Tibial artery (tissue), 4 donors: ENCODE measurements around the gene NOTUM.

Experiments
- DNase-seq, 2 donors: peaks; one replicate each; pipeline ENCODE4 v3.0.0-alpha.2; 2019
- H3K27ac ChIP-seq, 2 donors: fragments of 200-600 bp; sonication (generic) in 1 of 2; 1 replicate in 1 of 2; 2 replicates in 1 of 2; pipeline ENCODE4 v1.5.1; 2018 to 2019; ENCODE audit warnings: mild to moderate bottlenecking in 1 of 2
- H3K27me3 ChIP-seq, 2 donors: fragments of 200-600 bp; sonication (generic) in 1 of 2; one replicate each; pipeline versions ENCODE4 v1.5.1 to v1.6.0; 2016 to 2019
- H3K36me3 ChIP-seq, 3 donors: fragments of 200-600 bp; sonication (generic) in 2 of 3; one replicate each; pipeline ENCODE4 v1.5.1; 2016 to 2019; ENCODE audit warnings: mild to moderate bottlenecking in 2 of 3
- H3K4me1 ChIP-seq, 4 donors: fragments of 200-600 bp; sonication (generic) in 2 of 4; 1 replicate in 3 of 4; 2 replicates in 1 of 4; pipeline ENCODE4 v1.5.1; 2016 to 2019
- H3K4me3 ChIP-seq, 2 donors: fragments of 200-600 bp; sonication (generic) in 1 of 2; 1 replicate in 1 of 2; 2 replicates in 1 of 2; pipeline ENCODE4 v1.5.1; 2018 to 2019; ENCODE audit warnings: mild to moderate bottlenecking in 2 of 2
- H3K9me3 ChIP-seq, 3 donors: fragments of 200-600 bp; sonication (generic) in 1 of 3; one replicate each; pipeline ENCODE4 v1.5.1; 2016 to 2019
- CTCF ChIP-seq, 2 experiments: fragments of 200-600 bp in 1 of 2; fragments of 450-650 bp in 1 of 2; IDR thresholded peaks; one replicate each; pipeline ENCODE4 v1.5.1; 2017 to 2019; ENCODE audit warnings: antibody characterized with exemption in 2 of 2, mild to moderate bottlenecking in 1 of 2, moderate library complexity in 1 of 2
- intact Hi-C: fragments of 100-400 bp; cut with DNase I; formaldehyde crosslinking; loops from one replicate; pipeline ENCODE4 v1.15.0; 2023; ENCODE audit warnings: low total_unique reads

Gene NOTUM

DNA sequence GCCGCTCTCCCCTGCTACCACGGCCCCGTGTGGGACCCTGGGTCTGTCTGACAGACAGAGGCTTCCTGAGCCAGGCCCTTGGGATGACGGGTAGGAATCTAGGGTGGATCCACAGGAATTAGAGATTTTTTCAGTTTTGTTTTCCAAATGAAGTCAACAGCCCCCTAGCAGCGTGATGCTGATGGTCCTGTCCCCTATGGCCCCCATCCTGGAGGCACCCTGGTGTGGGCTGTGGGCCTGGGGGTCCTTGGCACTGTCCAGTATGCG lies 46.2 kb upstream of the NOTUM start:
- H3K4me1 ChIP-seq, result peaks cover 6 to 62% (median 51%) of the 10 kb centered on the region in 4 donors
- no peak for TF ChIP-seq CTCF (IDR thresholded peaks at IDR 0.05)
- DNase-seq, result no peak
- intact Hi-C loops, result no loop called here
- no peaks in the 10 kb centered on the region for H3K27me3 ChIP-seq
- no peaks in the 10 kb centered on the region for H3K9me3 ChIP-seq
- H3K27ac ChIP-seq, result peak overlapping the region in 1 of 2 donors; percentile 11
- peaks cover 0 to 25% (median 7%) of the 10 kb centered on the region in 3 donors for H3K36me3 ChIP-seq
- no peak overlapping the region for H3K4me3 ChIP-seq

DNA sequence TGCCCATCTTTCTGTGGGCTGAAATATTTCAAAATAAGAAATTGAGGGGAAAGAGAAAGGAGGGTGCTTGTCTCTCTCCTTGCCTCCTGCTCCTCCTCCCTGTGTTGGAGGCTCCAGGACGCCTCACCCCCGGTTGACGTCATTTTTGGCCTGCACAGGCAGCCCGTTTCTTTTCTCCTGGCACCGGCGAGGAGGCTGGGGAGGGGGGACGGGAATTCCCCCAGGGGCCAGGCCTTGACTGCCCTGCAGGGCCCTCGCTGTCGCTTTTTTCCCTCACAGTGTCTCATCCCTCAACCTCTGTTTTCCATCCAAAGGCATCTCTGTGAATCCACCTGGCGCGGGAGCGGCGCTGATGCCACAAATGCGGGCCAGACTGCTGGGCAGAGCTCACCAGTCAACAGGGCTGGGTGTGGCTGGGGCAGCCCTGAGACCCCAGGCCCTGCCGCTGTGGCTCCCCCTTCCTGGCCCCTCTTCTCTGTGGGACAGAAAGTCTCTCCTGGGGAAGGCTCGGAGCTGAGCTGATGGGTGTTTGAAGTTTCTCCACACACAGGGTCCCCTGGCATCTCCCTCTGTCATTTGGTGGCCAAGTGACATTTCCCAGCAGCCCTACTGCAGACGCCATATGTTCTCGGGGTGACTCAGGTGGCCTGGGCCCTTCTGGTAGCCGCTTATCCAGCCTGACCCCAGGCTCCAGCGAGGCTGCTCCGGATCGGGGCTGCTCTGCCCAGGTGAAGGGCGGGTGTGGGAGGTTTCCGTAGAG lies 45.7 kb upstream of the NOTUM start:
- Histone ChIP-seq H3K36me3 (peaks cover 0 to 20% (median 3%) of the 10 kb centered on the region in 3 donors), H3K9me3 (no peaks in the 10 kb centered on the region), H3K27ac (peak overlapping the region in 1 of 2 donors; percentile 11), H3K4me3 (no peak overlapping the region), H3K27me3 (no peaks in the 10 kb centered on the region), H3K4me1 (peaks cover 6 to 62% (median 51%) of the 10 kb centered on the region in 4 donors)
- intact Hi-C loops, result no loop called here
- no peak for DNase-seq
- TF ChIP-seq CTCF (IDR thresholded peaks at IDR 0.05), result no peak

- TF ChIP-seq CTCF (IDR thresholded peaks at IDR 0.05), result no peak
- Histone ChIP-seq H3K36me3 (peaks cover 0 to 13% (median 0%) of the 10 kb centered on the region in 3 donors), H3K9me3 (no peaks in the 10 kb centered on the region), H3K4me3 (no peak overlapping the region), H3K27me3 (no peaks in the 10 kb centered on the region), H3K4me1 (peaks cover 6 to 62% (median 51%) of the 10 kb centered on the region in 4 donors), H3K27ac (no peak overlapping the region)
- intact Hi-C loops, result no loop called here
- DNase-seq, result no peak
Measured at GRCh38 chr17:82005701-82006348, 44.8 kb upstream of the NOTUM start.

- intact Hi-C loops, result no loop called here
- no peaks in the 10 kb centered on the region for H3K27me3 ChIP-seq
- H3K36me3 ChIP-seq, result peaks cover 0 to 9% (median 0%) of the 10 kb centered on the region in 3 donors
- peak overlapping the region; percentile 34 to 64 for H3K27ac ChIP-seq
- H3K9me3 ChIP-seq, result no peaks in the 10 kb centered on the region
- TF ChIP-seq CTCF (IDR thresholded peaks at IDR 0.05), result no peak
- no peak for DNase-seq
- H3K4me3 ChIP-seq, result no peak overlapping the region
- H3K4me1 ChIP-seq, result peaks cover 6 to 62% (median 51%) of the 10 kb centered on the region in 4 donors
Measured at GRCh38 chr17:82004517-82005455, 43.8 kb upstream of the NOTUM start.
